CD4-positive, alpha-beta T cell treated with Interferon gamma for 1 hour (primary cell): Measurements from ENCODE around the gene ZNF48.

Source experiments
- DNase-seq: peaks from one replicate; pipeline ENCODE4 v3.0.0-alpha.2; 2020

The ZNF48 gene

GRCh38 chr16:30407804-30408534 is 12.7 kb downstream of the ZNF48 start:
- no peak for DNase-seq

GRCh38 chr16:30409125-30410060 is 14.2 kb downstream of the ZNF48 start:
- peak; percentile 86 for DNase-seq

GRCh38 chr16:30413112-30413806 is 18.0 kb downstream of the ZNF48 start:
- DNase-seq = no peak

- no peak for DNase-seq
These were observed 18.9 kb downstream of the ZNF48 start for GRCh38 chr16:30414159-30414558.

- no peak for DNase-seq
These were observed 20.9 kb downstream of the ZNF48 start for GRCh38 chr16:30416047-30416603.

GRCh38 chr16:30416624-30417528 is 21.7 kb downstream of the ZNF48 start:
- DNase-seq = no peak

GRCh38 chr16:30417529-30418349 is 22.5 kb downstream of the ZNF48 start:
- DNase-seq = peak; percentile 92

GRCh38 chr16:30418350-30419181 is 23.3 kb downstream of the ZNF48 start:
- no peak for DNase-seq

- no peak for DNase-seq
These were observed 25.8 kb downstream of the ZNF48 start for GRCh38 chr16:30421010-30421409.

- DNase-seq = no peak
These were observed 32.8 kb downstream of the ZNF48 start for GRCh38 chr16:30428055-30428454.

GRCh38 chr16:30429418-30429677 is 34.1 kb downstream of the ZNF48 start:
- DNase-seq = no peak

- peak; percentile 98 for DNase-seq
These were observed 34.6 kb downstream of the ZNF48 start, which contains the start of gene DCTPP1 for GRCh38 chr16:30429678-30430427. Gene DCTPP1 (minus strand): TSS chr16:30430030. CDS start chr16:30429980, 50 bp downstream.

GRCh38 chr16:30430428-30430970 is 35.3 kb downstream of the ZNF48 start:
- DNase-seq = no peak

- no peak for DNase-seq
These were observed 39.6 kb downstream of the ZNF48 start for GRCh38 chr16:30434852-30435251.

- DNase-seq = no peak
These were observed 42.4 kb downstream of the ZNF48 start for GRCh38 chr16:30437511-30438046.

GRCh38 chr16:30438835-30439234 is 43.6 kb downstream of the ZNF48 start:
- DNase-seq = no peak

GRCh38 chr16:30439720-30440348 is 44.6 kb downstream of the ZNF48 start:
- DNase-seq = no peak

- no peak for DNase-seq
These were observed 48.4 kb downstream of the ZNF48 start for GRCh38 chr16:30443631-30444030.
